Cardiac fibroblast (primary cell): ENCODE measurements around the gene USP2.

Source experiments
- DNase-seq, 2 donors: peaks; one replicate each; pipeline versions ENCODE4 v3.0.0 to v3.0.0-alpha.2; 2010; ENCODE audit warnings: low read depth in 2 of 2
- H3K4me3 ChIP-seq, 2 donors: replicated peaks in 1 of 2; 1 replicate in 1 of 2; 2 replicates in 1 of 2; pipeline ENCODE4 v1.5.1; 2011; ENCODE audit warnings: low read depth in 2 of 2, low read length in 2 of 2, mild to moderate bottlenecking in 2 of 2, moderate library complexity in 1 of 2
- TF ChIP-seq, protein P1 (sequence below): IDR thresholded peaks from one replicate; pipeline ENCODE4 v1.5.1; 2011; ENCODE audit warnings: low read depth, mild to moderate bottlenecking, low read length, inconsistent platforms

The USP2 gene

DNA sequence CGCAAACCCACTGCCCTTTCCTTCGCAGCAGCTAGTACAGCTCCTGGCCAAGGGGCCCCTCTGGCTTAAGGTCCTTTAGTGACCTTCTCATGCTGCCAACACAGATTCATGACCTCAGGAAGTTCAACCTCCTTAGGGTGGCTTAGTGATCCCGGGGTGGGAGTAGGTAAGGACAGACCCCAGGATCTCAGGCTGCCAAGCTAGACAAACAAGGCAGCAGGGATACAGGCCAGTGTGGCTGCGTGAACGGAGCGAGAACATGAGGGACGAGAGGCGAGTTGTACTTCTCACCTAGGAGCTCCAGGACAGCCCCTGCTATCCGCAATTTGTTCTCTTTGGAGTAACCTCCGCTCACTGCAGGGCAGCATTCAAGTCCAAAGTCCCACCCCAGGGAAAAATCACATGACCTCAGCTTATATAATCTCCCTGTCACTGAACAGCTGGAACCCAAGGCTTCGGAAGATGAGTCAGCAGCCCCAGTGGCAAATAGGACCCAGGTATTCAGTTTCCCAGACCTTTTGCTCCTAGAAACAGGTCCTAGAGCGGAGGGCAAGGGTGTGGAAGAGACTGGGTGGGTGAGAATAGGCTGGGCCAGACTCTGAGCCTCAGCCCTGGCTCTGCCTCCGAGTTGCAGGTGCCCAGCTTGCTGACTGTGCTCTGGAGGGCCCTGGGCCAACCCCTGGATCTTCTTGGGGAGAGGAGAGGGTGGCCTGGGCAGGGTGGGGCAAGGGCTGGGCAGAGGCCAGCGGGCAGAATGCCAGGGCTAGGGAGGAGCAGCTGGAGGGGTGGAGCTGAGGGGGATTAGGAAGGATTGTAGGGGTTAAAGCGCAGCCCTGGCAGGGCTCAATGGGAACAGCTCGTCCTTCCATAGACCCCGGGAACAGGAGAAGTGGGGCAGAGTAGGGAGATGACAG lies 13.1 kb downstream of the USP2 start:
- peak; percentile 39 to 45 for DNase-seq
- H3K4me3 ChIP-seq, result no peak overlapping the region
- TF ChIP-seq, protein P1, sequence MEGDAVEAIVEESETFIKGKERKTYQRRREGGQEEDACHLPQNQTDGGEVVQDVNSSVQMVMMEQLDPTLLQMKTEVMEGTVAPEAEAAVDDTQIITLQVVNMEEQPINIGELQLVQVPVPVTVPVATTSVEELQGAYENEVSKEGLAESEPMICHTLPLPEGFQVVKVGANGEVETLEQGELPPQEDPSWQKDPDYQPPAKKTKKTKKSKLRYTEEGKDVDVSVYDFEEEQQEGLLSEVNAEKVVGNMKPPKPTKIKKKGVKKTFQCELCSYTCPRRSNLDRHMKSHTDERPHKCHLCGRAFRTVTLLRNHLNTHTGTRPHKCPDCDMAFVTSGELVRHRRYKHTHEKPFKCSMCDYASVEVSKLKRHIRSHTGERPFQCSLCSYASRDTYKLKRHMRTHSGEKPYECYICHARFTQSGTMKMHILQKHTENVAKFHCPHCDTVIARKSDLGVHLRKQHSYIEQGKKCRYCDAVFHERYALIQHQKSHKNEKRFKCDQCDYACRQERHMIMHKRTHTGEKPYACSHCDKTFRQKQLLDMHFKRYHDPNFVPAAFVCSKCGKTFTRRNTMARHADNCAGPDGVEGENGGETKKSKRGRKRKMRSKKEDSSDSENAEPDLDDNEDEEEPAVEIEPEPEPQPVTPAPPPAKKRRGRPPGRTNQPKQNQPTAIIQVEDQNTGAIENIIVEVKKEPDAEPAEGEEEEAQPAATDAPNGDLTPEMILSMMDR, result no peak

DNA sequence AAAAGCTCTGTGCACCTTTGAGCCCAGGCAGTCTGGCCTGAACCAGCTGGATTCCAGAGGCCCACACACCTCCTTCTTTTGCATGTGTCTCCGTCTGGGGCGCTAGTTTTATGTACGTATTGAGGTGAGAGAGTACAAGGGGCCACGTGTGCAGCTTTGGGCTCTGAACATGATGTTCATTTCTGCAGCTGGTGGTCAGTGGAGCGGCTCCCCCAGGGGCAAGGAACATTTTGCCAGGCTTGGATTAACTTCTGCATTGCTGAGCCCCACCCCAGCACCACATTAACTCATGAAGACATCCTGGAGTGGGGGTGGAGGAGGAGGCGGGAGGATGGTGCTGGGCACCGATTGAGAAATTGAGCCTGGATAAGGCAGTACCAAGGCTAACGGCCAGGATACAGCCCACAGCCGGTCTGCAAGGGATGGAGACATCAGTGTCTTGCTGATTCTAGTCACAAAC lies 13.8 kb downstream of the USP2 start:
- H3K4me3 ChIP-seq, result no peak overlapping the region
- DNase-seq, result no peak
- TF ChIP-seq, protein P1, result no peak

DNA sequence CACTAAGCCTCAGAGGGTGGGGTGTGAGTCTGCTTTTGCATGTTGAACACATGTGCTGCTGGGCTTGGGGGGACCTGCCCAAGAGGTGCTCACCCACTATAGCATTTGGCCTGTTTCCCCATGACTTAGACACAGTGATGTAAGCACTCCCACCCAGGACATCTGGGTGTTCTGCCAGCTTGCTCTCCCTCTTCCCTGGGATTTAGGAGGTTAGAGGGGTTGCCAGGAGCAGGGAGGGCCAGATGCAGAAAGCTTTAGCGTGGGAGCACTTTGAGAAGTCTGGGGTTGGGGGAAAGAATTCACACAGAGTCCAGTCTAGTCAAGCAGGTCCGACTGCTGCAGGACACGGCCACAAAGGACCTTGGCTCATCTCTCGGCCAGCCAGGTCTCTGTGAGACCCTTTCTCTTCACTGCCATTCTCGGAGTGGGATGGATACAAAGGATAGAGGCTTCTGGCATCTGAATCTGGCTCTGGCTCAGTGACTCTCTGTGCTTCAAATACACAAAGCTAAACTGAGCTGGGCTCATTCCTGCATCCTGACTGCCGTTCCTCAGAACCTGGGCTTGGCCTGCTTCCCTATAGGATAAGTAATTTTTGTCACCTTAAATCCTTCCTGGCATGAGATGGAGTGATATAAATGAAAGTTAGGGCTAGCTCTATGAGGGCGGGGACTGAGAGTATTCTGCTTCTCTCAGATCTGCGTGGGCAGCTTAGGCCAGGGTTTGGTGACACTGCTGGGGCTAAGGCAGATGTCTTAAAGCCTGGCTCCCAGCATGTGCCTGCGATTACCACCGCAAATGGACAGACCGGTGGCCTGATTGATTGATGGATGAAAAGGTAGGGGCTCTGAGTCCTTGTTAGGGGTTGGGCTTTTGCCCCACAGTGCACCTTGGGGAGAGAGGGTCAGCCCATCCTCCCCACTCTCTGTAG lies 14.5 kb downstream of the USP2 start:
- H3K4me3 ChIP-seq, result no peak overlapping the region
- TF ChIP-seq, protein P1, result no peak
- no peak for DNase-seq

DNA sequence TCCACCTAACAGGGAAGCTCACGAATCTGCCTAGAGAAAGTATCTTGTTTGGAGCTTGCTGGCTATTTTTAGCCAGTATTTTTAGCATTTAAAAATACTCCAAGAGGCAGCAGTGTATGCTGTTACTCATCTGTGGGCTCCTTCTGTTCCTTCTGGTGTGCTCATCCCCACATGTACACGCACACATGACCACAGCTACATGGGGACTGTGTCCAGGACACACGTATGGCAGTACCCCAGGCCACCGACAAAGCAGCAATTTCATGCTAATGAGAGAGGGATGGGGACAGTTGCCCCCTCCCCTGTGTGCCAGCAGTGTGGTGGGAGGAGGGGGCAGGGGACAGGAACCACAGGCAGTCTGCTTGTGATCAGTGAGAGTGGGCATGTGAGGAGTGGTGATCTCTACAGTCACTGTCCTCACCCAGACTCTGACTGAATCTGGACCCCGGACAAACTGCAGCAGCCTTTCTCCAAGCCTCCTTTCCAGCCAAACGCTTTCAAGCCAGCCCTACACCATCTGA lies 16.4 kb downstream of the USP2 start:
- DNase-seq, result peak in 1 of 2 donors; percentile 35

DNA sequence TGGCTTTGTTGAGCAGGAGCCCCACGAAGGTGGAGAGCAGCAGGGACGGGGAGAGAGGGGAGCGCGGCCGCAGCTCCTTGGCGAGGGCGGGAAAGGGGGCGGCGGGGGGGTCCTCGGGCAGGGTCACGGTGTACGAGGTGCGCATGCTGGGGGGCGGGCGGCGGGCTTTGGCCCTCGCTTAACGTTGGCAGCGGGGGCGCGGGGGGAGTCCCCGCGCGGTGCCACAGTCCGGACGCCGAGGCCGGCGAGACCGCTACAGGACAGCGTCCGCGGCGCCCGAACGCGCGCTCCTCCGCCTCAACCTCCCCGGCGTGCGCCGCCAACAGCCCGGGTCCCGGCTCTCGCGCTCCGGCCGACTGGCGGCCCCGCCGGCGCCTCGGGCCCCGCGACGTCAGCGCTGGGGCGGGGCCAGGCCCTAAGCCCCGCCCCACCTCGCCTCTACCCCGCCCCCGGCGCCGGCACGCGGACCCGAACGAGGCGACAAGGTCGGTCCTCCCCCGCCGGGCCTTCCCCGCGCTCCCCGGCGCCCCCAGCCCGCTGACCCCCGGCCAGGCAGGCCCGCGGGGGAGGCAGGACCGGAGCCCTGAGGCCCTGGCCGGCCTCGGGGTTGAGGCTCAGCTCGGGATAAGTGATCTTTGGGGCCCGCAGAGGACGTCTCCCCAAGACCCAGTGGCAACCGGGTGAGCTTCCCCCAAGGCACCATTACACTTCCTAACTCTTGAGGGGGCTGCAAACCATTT lies 17.5 kb downstream of the USP2 start:
- peak overlapping the region; percentile 11 to 14 for H3K4me3 ChIP-seq
- TF ChIP-seq, protein P1, result no peak
- peak in 1 of 2 donors; percentile 42 for DNase-seq

More for the DNA sequence above, 16.4 kb downstream of the USP2 start:
- no peak overlapping the region for H3K4me3 ChIP-seq
- TF ChIP-seq, protein P1, result no peak
